ENCODE data around the gene RPS6KA5.
A peak's percentile ranks its signal among the peaks of the same experiment; 100 is the strongest.
"Not testable (repeated sequence)": the region's sequence is repeated elsewhere in the genome, so short reads cannot be mapped to it uniquely, and the experiment has no call there.

Gene RPS6KA5

GRCh38 chr14:90838531-90838930 is 221.9 kb downstream of the RPS6KA5 start:
- DNase-seq (ENCODE audit: low read depth in 3 of 3, low spot score in 1 of 3), result not testable (repeated sequence)

DNA sequence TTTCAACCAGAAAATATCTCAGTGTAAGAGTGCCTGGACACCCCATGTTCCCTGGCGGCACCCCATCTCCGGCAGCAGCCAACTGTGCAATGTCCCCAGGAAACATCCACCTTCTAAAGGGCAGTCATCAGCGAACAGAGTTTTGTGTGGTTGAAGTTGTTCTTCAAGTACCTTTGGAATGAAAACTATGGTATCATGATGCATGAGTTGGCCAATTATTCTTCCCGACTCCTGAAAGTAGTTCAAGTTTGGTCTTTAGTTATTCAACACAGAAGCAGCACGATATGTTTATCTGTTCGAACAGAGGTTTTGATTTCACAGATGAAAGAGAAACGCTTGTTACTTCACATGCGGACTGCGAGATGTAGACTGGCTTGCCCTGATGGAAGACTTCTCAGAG is 223.1 kb downstream of the RPS6KA5 start:
- DNase-seq (ENCODE audit: low read depth in 3 of 3, low spot score in 1 of 3), result no peak

- no peak for DNase-seq (ENCODE audit: low read depth in 3 of 3, low spot score in 1 of 3)
Observed at GRCh38 chr14:90836692-90837063, 223.8 kb downstream of the RPS6KA5 start.

GRCh38 chr14:90831821-90832220 is 228.6 kb downstream of the RPS6KA5 start:
- DNase-seq (ENCODE audit: low read depth in 3 of 3, low spot score in 1 of 3), result no peak

GRCh38 chr14:90830931-90831701 is 229.3 kb downstream of the RPS6KA5 start:
- DNase-seq (ENCODE audit: low read depth in 3 of 3, low spot score in 1 of 3), result no peak

GRCh38 chr14:90829677-90830076 is 230.8 kb downstream of the RPS6KA5 start:
- no peak for DNase-seq (ENCODE audit: low read depth in 3 of 3, low spot score in 1 of 3)

DNA sequence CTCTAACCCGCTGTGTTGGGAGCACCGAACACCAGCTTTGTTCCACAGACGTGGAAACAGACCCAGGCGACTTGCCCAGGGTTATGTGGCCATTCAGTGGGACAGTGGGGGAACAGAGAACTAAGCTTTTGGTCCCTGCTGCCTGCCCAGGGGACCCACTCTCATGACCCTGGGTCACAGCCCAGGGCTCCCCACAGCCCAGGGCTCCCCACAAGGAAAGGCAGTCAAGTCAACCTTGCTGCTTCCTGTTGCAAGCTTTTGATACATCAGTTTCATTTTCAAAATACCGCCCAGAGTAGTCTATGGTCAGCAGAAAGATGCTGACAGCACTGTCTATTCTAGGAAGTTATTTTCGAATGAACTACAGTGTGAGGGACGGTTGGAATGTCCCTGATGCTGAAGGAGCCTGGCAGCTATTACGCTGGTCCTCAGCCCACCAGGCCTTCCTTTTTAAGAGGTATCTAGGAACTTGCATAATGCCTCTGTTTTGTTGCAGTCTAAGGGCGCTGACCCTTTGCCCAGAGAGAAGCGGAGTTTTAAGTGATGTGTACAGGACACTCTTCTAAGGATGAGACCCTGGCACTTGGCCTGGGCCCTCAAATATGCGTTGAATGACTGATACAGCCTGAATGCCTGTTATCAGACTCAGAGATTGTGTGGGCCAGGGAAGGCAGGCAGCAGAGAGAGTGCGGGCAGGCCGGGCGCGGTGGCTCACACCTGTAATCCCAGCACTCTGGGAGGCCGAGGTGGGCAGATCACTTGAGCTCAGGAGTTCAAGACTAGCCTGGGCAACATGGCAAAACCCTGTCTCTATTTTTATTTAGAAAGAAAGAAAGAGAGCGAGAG is 231.6 kb downstream of the RPS6KA5 start:
- no peak for DNase-seq (ENCODE audit: low read depth in 3 of 3, low spot score in 1 of 3)

DNA sequence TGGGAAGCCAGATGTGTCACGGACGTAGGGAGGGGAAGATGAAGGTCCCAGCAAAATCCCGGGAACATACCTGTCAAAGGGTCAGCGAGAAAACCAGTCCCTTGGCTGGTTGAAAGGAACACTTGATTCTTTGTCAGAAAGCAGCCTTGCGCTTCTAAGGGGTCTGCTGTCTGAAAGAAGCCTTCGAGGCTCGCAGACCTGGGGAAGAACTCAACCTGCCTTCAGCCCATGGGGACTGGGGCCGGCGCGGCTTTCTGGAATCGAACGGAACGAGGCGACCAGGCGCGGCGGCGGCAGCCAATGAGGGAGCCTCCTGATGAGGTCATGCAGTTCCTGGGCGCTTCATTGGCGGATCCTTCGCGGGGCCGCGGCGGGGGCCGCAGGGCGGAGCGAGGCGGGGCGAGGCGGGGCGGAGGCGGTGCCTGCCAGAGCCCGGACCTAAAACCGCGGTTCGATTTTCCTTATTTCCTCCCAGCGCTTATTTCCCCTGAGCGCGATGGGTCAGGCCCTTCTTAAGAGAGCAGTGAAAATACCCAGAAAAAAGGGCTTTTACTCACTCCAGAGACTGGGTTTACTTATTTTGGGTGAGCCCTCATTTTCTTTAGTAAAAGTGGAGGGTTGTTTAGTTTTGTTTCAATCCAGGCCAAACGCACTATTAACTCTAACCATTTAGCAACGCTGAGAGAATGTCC is 232.4 kb downstream of the RPS6KA5 start:
- peak; percentile 72 to 86 (median 82) for DNase-seq (ENCODE audit: low read depth in 3 of 3, low spot score in 1 of 3)

DNA sequence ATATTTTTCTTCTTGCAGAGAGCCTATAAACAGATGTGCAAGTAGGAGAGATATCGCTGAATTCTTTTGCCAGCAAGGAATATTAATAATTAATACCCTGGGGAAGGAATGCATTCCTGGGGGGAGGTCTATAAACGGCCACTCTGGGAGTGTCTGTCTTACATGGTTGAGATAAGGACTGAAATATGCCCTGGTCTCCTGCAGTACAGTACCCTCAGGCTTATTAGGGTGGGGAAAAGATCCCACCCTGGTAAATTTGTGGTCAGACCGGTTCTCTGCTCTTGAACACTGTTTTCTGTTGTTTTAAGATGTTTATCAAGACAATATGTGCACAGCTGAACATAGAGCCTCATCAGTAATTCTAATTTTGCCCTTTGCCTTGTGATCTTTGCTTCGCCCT is 236.9 kb downstream of the RPS6KA5 start:
- DNase-seq (ENCODE audit: low read depth in 3 of 3, low spot score in 1 of 3), result not testable (repeated sequence)

- peak; percentile 24 to 58 (median 35) for DNase-seq (ENCODE audit: low read depth in 3 of 3, low spot score in 1 of 3)
Observed at GRCh38 chr14:90820958-90821357, 239.5 kb downstream of the RPS6KA5 start.

- no peak for DNase-seq (ENCODE audit: low read depth in 3 of 3, low spot score in 1 of 3)
Observed at GRCh38 chr14:90819734-90820393, 240.6 kb downstream of the RPS6KA5 start.

- DNase-seq (ENCODE audit: low read depth in 3 of 3, low spot score in 1 of 3), result no peak
Observed at GRCh38 chr14:90818715-90819114, 241.7 kb downstream of the RPS6KA5 start.

DNA sequence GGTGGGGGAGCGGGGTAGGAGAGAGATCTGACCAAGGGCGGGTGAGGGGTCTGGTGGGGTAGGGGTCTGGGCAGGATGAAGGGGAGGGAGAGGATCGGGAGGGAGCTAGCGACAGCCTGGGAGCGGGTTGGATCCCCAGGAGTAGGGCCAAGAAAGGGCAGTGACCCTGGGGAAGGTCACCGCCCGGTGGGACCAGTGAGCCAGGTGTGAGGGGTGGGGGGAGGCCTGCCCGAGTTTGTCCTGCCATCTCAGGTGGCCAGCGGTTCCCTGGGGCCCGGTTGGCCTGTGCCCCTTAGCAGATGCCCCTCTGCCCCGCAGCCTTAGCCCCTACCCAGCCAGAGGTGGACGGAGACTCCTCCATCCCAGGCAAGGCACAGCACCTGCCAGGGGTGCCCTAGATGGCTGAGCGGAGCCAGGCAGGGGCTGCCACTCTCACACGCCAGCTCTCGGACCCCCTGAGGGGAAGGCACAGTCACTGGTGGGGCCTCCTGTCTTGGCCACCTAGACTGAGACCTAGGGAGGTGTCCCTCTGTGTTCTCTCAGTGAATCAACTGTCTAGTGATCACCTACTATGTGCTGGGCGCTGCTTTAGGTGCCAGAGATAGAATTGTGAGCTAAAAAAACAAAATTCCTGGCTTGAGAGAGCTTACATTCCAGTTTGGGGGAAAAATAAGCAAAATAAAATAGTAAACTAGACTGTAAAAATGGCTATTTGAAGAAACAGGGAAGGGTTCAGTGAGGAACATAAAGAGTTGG is 243.6 kb downstream of the RPS6KA5 start:
- DNase-seq (ENCODE audit: low read depth in 3 of 3, low spot score in 1 of 3), result no peak

- DNase-seq (ENCODE audit: low read depth in 3 of 3, low spot score in 1 of 3), result no peak
Observed at GRCh38 chr14:90815822-90816662, 244.4 kb downstream of the RPS6KA5 start, which contains the start of gene TTC7B. TSS of gene TTC7B (minus strand) at chr14:90816430. CDS start at chr14:90816295, 135 bp downstream.

DNA sequence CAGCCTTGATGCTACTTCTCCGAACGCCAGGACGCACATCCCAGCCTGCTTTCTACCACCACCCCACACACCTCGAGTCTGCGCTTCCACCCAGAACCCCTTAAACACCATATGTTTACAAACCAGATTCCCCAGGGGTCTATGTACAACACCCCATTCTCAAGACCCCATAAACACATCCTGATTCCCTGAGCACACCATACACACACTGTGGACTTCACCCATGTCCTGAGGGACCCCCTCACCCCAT is 244.9 kb downstream of the RPS6KA5 start:
- DNase-seq (ENCODE audit: low read depth in 3 of 3, low spot score in 1 of 3), result no peak

GRCh38 chr14:90814806-90815571 is 245.5 kb downstream of the RPS6KA5 start:
- no peak for DNase-seq (ENCODE audit: low read depth in 3 of 3, low spot score in 1 of 3)

GRCh38 chr14:90813442-90813841 is 247.0 kb downstream of the RPS6KA5 start:
- no peak for DNase-seq (ENCODE audit: low read depth in 3 of 3, low spot score in 1 of 3)

GRCh38 chr14:90812109-90812508 is 248.3 kb downstream of the RPS6KA5 start:
- no peak for DNase-seq (ENCODE audit: low read depth in 3 of 3, low spot score in 1 of 3)

GRCh38 chr14:90811641-90812040 is 248.8 kb downstream of the RPS6KA5 start:
- no peak for DNase-seq (ENCODE audit: low read depth in 3 of 3, low spot score in 1 of 3)

All from stimulated activated CD4-positive, alpha-beta T cell treated with anti-CD3 and anti-CD28 coated beads, TNF-alpha, amount 100 ng/mL, for 1 hour (primary cell).